Fibroblast of the aortic adventitia (primary cell): Measurements from ENCODE around the gene SRCIN1. TPM values are rescaled to one million over a fixed set of nuclear protein-coding genes. Genes with fewer than 3 reads are reported as not detected.
"Not testable (repeated sequence)": the region's sequence is repeated elsewhere in the genome, so short reads cannot be mapped to it uniquely, and the experiment has no call there.

Source experiments
- DNase-seq: peaks from one replicate; pipeline ENCODE4 v3.0.0-alpha.2; 2010; ENCODE audit warnings: low read depth
- H3K4me3 ChIP-seq: 2 replicates; pipeline ENCODE4 v1.5.1; 2011; ENCODE audit warnings: low read depth, mild to moderate bottlenecking, control low read depth, low read length, moderate library complexity
- CTCF ChIP-seq: IDR thresholded peaks from 2 replicates; pipeline ENCODE4 v1.5.1; 2011; ENCODE audit warnings: mild to moderate bottlenecking, low read length, control low read depth, inconsistent platforms; ENCODE audit not compliant: insufficient read depth
- total RNA-seq: library from RNA; depleted of rRNA; stranded (reverse); fragments of >200 nt; gene quantifications from 2 replicates; pipeline ENCODE4 v1.2.3, GENCODE V29; 2012; ENCODE audit warnings: low replicate concordance

Gene SRCIN1
- total RNA-seq, 1 donor, result not detected

DNA sequence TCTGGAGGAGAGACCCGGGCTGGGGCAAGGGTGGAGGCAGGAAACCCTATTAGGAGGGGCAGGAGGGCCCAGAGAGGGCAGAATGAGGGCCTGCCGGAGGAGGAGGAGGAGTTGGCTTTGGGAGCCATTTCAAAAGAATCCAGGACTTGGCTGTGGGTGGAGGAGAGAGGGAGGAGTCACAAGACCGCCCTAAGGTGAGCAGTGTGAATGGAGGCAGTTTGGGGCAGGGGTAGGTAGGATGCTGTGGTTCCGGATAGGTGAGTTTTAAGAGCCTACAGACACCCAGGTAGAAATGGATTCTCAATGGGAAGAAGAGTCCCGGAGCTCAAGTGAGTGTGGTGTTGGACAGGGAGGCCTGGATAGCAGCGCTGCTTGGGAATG lies 97.2 kb downstream of the SRCIN1 start:
- no peak for TF ChIP-seq CTCF
- H3K4me3 ChIP-seq, result no peak overlapping the region
- no peak for DNase-seq

DNA sequence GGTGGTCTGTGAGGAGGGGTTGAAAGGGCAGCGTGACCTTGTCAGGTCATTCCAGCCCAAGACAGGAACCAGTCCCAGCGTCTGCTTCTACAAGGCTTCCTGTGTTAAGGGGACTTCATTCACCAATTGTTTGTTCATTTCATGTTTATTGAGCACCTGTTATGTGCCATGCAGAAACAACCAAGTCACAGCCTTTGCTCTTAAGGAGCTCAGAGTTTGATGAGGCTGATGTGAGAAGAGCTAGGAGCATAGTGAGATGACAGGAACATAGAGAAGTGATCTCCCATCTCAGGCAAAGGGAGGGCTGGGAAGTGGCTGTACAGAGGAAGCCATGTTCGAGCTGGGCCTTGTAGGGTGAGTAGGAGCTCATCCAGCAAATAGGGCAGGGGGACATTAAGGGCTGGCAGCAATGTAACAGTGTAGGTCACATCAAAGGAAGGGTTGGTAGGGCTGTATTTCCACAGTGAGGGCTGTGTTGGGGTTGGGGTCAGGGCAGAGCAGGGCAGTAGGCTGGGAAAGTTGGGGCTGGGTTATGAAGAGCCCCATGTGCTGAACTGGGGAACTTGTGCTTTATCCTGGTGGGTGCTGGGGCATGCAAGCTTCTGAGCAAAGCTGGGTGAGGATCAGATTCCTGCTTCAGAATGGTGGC lies 97.7 kb downstream of the SRCIN1 start:
- no peak for TF ChIP-seq CTCF
- no peak for DNase-seq
- no peak overlapping the region for H3K4me3 ChIP-seq

DNA sequence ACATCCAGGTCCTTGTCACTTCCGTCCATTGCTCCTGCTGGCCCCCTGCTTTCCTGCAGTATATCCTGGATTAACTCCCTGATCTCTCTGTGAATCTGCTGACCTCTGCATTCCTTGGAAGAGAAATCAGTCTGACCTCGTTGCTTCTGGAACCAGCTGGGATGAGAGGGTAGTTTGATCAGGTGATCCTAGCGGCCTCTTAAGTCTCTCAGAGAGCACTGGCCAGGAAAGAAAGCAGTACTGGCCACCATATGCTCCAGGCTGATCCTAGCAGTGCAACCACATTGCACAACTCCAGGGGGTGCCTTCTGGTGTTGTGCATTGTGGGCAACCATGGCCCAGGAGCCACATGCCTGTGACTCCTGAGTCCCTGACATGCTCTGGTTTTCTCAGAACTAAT lies 98.3 kb downstream of the SRCIN1 start:
- TF ChIP-seq CTCF, result no peak
- DNase-seq, result no peak
- no peak overlapping the region for H3K4me3 ChIP-seq

- no peak for TF ChIP-seq CTCF
- DNase-seq, result no peak
- H3K4me3 ChIP-seq, result no peak overlapping the region
Measured at GRCh38 chr17:38504216-38504615, 101.5 kb downstream of the SRCIN1 start.

- H3K4me3 ChIP-seq, result not testable (repeated sequence)
Measured at GRCh38 chr17:38503286-38503913, 102.4 kb downstream of the SRCIN1 start.

GRCh38 chr17:38501718-38502117 lies 104.0 kb downstream of the SRCIN1 start:
- DNase-seq, H3K4me3 ChIP-seq: not testable (repeated sequence)

More at GRCh38 chr17:38503286-38503913, 102.4 kb downstream of the SRCIN1 start:
- DNase-seq, result not testable (repeated sequence)

GRCh38 chr17:38499230-38499629 lies 106.5 kb downstream of the SRCIN1 start:
- H3K4me3 ChIP-seq, DNase-seq: not testable (repeated sequence)

DNA sequence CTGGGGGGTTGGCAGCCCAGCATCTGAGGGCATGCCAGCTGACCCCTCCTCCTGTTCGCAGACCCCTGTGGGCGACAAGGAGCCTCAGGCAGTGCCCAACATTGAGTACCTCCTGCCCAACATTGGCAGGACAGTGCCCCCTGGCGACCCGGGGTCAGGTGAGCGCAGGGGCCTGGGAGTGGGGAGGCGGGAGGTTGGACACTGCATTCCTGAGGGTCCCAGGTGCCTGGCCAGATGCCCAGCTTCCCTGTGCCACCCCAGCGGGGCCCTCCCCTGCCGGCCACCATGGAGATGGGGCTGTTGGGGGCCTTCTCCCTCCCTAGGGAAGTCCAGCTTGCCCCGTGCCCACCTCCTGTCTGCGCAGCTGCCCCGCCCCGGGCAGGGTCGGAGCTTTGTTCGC lies 107.4 kb downstream of the SRCIN1 start:
- TF ChIP-seq CTCF, result no peak
- no peak overlapping the region for H3K4me3 ChIP-seq
- DNase-seq, result no peak

- not testable (repeated sequence) for DNase-seq, H3K4me3 ChIP-seq
Measured at GRCh38 chr17:38497656-38498055, 108.1 kb downstream of the SRCIN1 start.

- not testable (repeated sequence) for DNase-seq, H3K4me3 ChIP-seq
Measured at GRCh38 chr17:38494152-38494551, 111.6 kb downstream of the SRCIN1 start.
